ENCODE measurements around the gene NACA.

NACA gene

GRCh38 chr12:56723889-56724700 is 1.0 kb downstream of the NACA start:
- no peak for TF ChIP-seq ARNTL (CRISPR knock-in tag; IDR thresholded peaks at IDR 0.05; ENCODE audit: borderline replicate concordance, low read depth)
- no peak for TF ChIP-seq ISL1 (CRISPR knock-in tag; IDR thresholded peaks at IDR 0.05)
- no peak for TF ChIP-seq ZNF8 (CRISPR knock-in tag; IDR thresholded peaks at IDR 0.05)
- TF ChIP-seq OSR1 (CRISPR knock-in tag; IDR thresholded peaks at IDR 0.05) = no peak
- TF ChIP-seq PATZ1 (CRISPR knock-in tag; IDR thresholded peaks at IDR 0.05; ENCODE audit: borderline replicate concordance) = no peak
- no peak for TF ChIP-seq ZFP30 (CRISPR knock-in tag; IDR thresholded peaks at IDR 0.05)
- TF ChIP-seq ZNF565 (CRISPR knock-in tag; conservative IDR thresholded peaks at IDR 0.05; ENCODE audit: low read depth) = no peak
- no peak for TF ChIP-seq TSHZ2 (CRISPR knock-in tag; IDR thresholded peaks at IDR 0.05)
- TF ChIP-seq CSRNP3 (CRISPR knock-in tag; IDR thresholded peaks at IDR 0.05) = no peak
- TF ChIP-seq ZFP3 (CRISPR knock-in tag; IDR thresholded peaks at IDR 0.05) = no peak
- TF ChIP-seq TCF4 (CRISPR knock-in tag; IDR thresholded peaks at IDR 0.05; ENCODE audit: borderline replicate concordance) = no peak
- no peak for TF ChIP-seq CREB5 (CRISPR knock-in tag; IDR thresholded peaks at IDR 0.05; ENCODE audit: low read depth)
- TF ChIP-seq SNAI2 (CRISPR knock-in tag; IDR thresholded peaks at IDR 0.05) = no peak
- no peak for TF ChIP-seq ZNF70 (CRISPR knock-in tag; IDR thresholded peaks at IDR 0.05)
- TF ChIP-seq ZC3H10 (CRISPR knock-in tag; IDR thresholded peaks at IDR 0.05) = no peak
- ATAC-seq = peak; percentile 7

GRCh38 chr12:56723352-56723751 is 1.7 kb downstream of the NACA start:
- ATAC-seq = no peak
- TF ChIP-seq ZNF8 (CRISPR knock-in tag; IDR thresholded peaks at IDR 0.05) (no peak), RARB (CRISPR knock-in tag; IDR thresholded peaks at IDR 0.05) (no peak), CSRNP3 (CRISPR knock-in tag; IDR thresholded peaks at IDR 0.05) (no peak)

GRCh38 chr12:56722832-56723231 is 2.3 kb downstream of the NACA start:
- ATAC-seq = no peak

More at GRCh38 chr12:56722832-56723231, 2.3 kb downstream of the NACA start:
- TF ChIP-seq ESRRG (CRISPR knock-in tag; IDR thresholded peaks at IDR 0.05) (no peak), BACH2 (CRISPR knock-in tag; IDR thresholded peaks at IDR 0.05; ENCODE audit: borderline replicate concordance) (no peak), CSRNP3 (CRISPR knock-in tag; IDR thresholded peaks at IDR 0.05) (no peak), CSDC2 (CRISPR knock-in tag; IDR thresholded peaks at IDR 0.05) (no peak), PPARA (CRISPR knock-in tag; IDR thresholded peaks at IDR 0.05; ENCODE audit: borderline replicate concordance) (no peak)

Data from SK-N-SH treated with all-trans-retinoic acid at 6 μM for 48 hours (cell line).